H9 (cell line): ENCODE measurements around the gene ALG12. TPM values are rescaled to one million over a fixed set of nuclear protein-coding genes. Genes with fewer than 3 reads are reported as not detected.

Source experiments
- DNase-seq: peaks from one replicate; pipeline ENCODE4 v3.0.0-alpha.2; 2017
- H2AFZ ChIP-seq: one replicate; pipeline ENCODE4 v1.6.1; 2013; ENCODE audit warnings: mild to moderate bottlenecking, low read length, control low read depth, moderate library complexity
- H2AK5ac ChIP-seq: 2 replicates; pipeline ENCODE4 v1.6.1; 2013; ENCODE audit warnings: low read length, control low read depth, mixed read lengths; ENCODE audit not compliant: insufficient read length
- H2BK120ac ChIP-seq: one replicate; pipeline ENCODE4 v1.6.1; 2013; ENCODE audit warnings: low read depth, mild to moderate bottlenecking, low read length, control low read depth, inconsistent platforms; ENCODE audit not compliant: poor library complexity, severe bottlenecking
- H2BK12ac ChIP-seq: 2 replicates; pipeline ENCODE4 v1.6.1; 2013; ENCODE audit warnings: low read length, control low read depth, mixed read lengths, low read depth; ENCODE audit not compliant: insufficient read length
- H2BK15ac ChIP-seq: 2 replicates; pipeline ENCODE4 v1.6.1; 2013; ENCODE audit warnings: low read depth, low read length, control low read depth
- H2BK20ac ChIP-seq: one replicate; pipeline ENCODE4 v1.6.1; 2013; ENCODE audit warnings: low read depth, mild to moderate bottlenecking, low read length, control low read depth, inconsistent platforms; ENCODE audit not compliant: poor library complexity, severe bottlenecking
- H2BK5ac ChIP-seq: 2 replicates; pipeline ENCODE4 v1.6.1; 2013; ENCODE audit warnings: low read length, control low read depth, mixed read lengths; ENCODE audit not compliant: insufficient read length
- H3K14ac ChIP-seq: 2 replicates; pipeline ENCODE4 v1.6.1; 2013; ENCODE audit warnings: low read length, control low read depth; ENCODE audit not compliant: insufficient read depth
- H3K18ac ChIP-seq: 2 replicates; pipeline ENCODE4 v1.6.1; 2013; ENCODE audit warnings: low read depth, mild to moderate bottlenecking, mixed read lengths, low read length, control low read depth; ENCODE audit not compliant: insufficient read length
- H3K23ac ChIP-seq: 2 replicates; pipeline ENCODE4 v1.6.1; 2013; ENCODE audit warnings: low read length, control low read depth, mixed read lengths, low read depth; ENCODE audit not compliant: insufficient read length
- H3K23me2 ChIP-seq: 2 replicates; pipeline ENCODE4 v1.6.1; 2013; ENCODE audit warnings: low read depth, mild to moderate bottlenecking, mixed read lengths, low read length, control low read depth; ENCODE audit not compliant: insufficient read length, poor library complexity, severe bottlenecking
- H3K27ac ChIP-seq: 2 replicates; pipeline ENCODE4 v1.5.1; 2013; ENCODE audit warnings: low read length, control low read depth, mixed read lengths, low read depth; ENCODE audit not compliant: insufficient read length
- H3K27me3 ChIP-seq: 2 replicates; pipeline ENCODE4 v1.6.1; 2013; ENCODE audit warnings: low read length, control low read depth, inconsistent platforms; ENCODE audit not compliant: insufficient read depth
- H3K4ac ChIP-seq: 2 replicates; pipeline ENCODE4 v1.6.1; 2013; ENCODE audit warnings: low read depth, mild to moderate bottlenecking, control low read depth, inconsistent platforms, low read length, moderate library complexity
- H3K4me1 ChIP-seq: 2 replicates; pipeline ENCODE4 v1.6.1; 2013; ENCODE audit warnings: low read length, control low read depth, inconsistent platforms; ENCODE audit not compliant: insufficient read depth
- H3K4me2 ChIP-seq: 2 replicates; pipeline ENCODE4 v1.6.1; 2013; ENCODE audit warnings: low read length, control low read depth, mixed read lengths; ENCODE audit not compliant: insufficient read length, insufficient read depth
- H3K56ac ChIP-seq: 2 replicates; pipeline ENCODE4 v1.6.1; 2013; ENCODE audit warnings: low read depth, mild to moderate bottlenecking, mixed read lengths, low read length, control low read depth; ENCODE audit not compliant: insufficient read length
- H3K79me1 ChIP-seq: 2 replicates; pipeline ENCODE4 v1.6.1; 2013; ENCODE audit warnings: low read depth, mild to moderate bottlenecking, moderate library complexity, low read length, control low read depth, inconsistent platforms; ENCODE audit not compliant: insufficient read depth, poor library complexity, severe bottlenecking
- H3K79me2 ChIP-seq: 2 replicates; pipeline ENCODE4 v1.6.1; 2013; ENCODE audit warnings: low read length, control low read depth, inconsistent platforms; ENCODE audit not compliant: insufficient read depth
- H3K9ac ChIP-seq: 2 replicates; pipeline ENCODE4 v1.6.1; 2013; ENCODE audit warnings: low read length, control low read depth, mixed read lengths; ENCODE audit not compliant: insufficient read length; ENCODE audit errors: extremely low read depth
- H3K9me3 ChIP-seq: one replicate; pipeline ENCODE4 v1.6.1; 2013; ENCODE audit warnings: low read depth, low read length, inconsistent platforms; ENCODE audit not compliant: control insufficient read depth
- H3T11ph ChIP-seq: one replicate; pipeline ENCODE4 v1.6.1; 2013; ENCODE audit warnings: mild to moderate bottlenecking, low read length, control low read depth, inconsistent platforms
- H4K20me1 ChIP-seq: one replicate; pipeline ENCODE4 v1.6.1; 2013; ENCODE audit not compliant: control insufficient read depth, insufficient read length, insufficient read depth
- H4K5ac ChIP-seq: 2 replicates; pipeline ENCODE4 v1.6.1; 2013; ENCODE audit warnings: low read depth, mild to moderate bottlenecking, mixed read lengths, low read length, control low read depth; ENCODE audit not compliant: insufficient read length
- H4K8ac ChIP-seq: replicated peaks from 2 replicates; pipeline ENCODE4 v1.6.1; 2013; ENCODE audit warnings: low read length, control low read depth, mixed read lengths, low read depth; ENCODE audit not compliant: insufficient read length
- H4K91ac ChIP-seq: 2 replicates; pipeline ENCODE4 v1.6.1; 2013; ENCODE audit warnings: low read depth, mild to moderate bottlenecking, moderate library complexity, mixed read lengths, low read length, control low read depth; ENCODE audit not compliant: insufficient read length
- H3K27ac Mint-ChIP-seq, 3 experiments: 2 replicates in 2 of 3; 3 replicates in 1 of 3; pipeline ENCODE4 v1.8.0; 2020 to 2021; ENCODE audit warnings: mixed read lengths in 3 of 3, mild to moderate bottlenecking in 1 of 3, moderate library complexity in 1 of 3
- H3K27me3 Mint-ChIP-seq: 2 replicates; pipeline ENCODE4 v1.8.0; 2021; ENCODE audit warnings: low read depth, mild to moderate bottlenecking, moderate library complexity, mixed read lengths
- H3K36me3 Mint-ChIP-seq, 3 experiments: 2 replicates in 2 of 3; 3 replicates in 1 of 3; pipeline ENCODE4 v1.8.0; 2020 to 2021; ENCODE audit warnings: low read depth in 3 of 3, mixed read lengths in 3 of 3; ENCODE audit not compliant: insufficient read depth in 1 of 3
- H3K4me1 Mint-ChIP-seq, 2 experiments: 2 replicates each; pipeline ENCODE4 v1.8.0; 2020; ENCODE audit warnings: mixed read lengths in 2 of 2
- H3K4me3 Mint-ChIP-seq, 2 experiments: 2 replicates in 1 of 2; 3 replicates in 1 of 2; pipeline ENCODE4 v1.8.0; 2020 to 2021; ENCODE audit warnings: mild to moderate bottlenecking in 2 of 2, mixed read lengths in 2 of 2, moderate library complexity in 1 of 2
- H3K9me3 Mint-ChIP-seq, 2 experiments: 2 replicates in 1 of 2; 3 replicates in 1 of 2; pipeline ENCODE4 v1.8.0; 2020; ENCODE audit warnings: mild to moderate bottlenecking in 2 of 2, mixed read lengths in 2 of 2, moderate library complexity in 1 of 2
- WGBS: extraction: QIAGEN DNeasy Blood & Tissue Kit; methylation state at CpG from one replicate; pipeline ENCODE4 v1.1.7; 2013; ENCODE audit warnings: missing lambda C conversion rate, low lambda C conversion rate, mixed read lengths; ENCODE audit not compliant: insufficient read length; ENCODE audit errors: extremely low coverage; 5-methylcytosine and 5-hydroxymethylcytosine counted together
- total RNA-seq: library from RNA; stranded (reverse); gene quantifications from 2 replicates; pipeline ENCODE4 v1.2.1, GENCODE V29; 2021
- TF ChIP-seq, protein P1 (sequence below): fragments of 200-600 bp; sonication (generic); conservative IDR thresholded peaks from 3 replicates; pipeline ENCODE4 v1.8.0; 2021; ENCODE audit warnings: antibody characterized with exemption, mild to moderate bottlenecking

The ALG12 gene
- total RNA-seq, 1 experiment from 2014 or later = 19.2 TPM

DNA sequence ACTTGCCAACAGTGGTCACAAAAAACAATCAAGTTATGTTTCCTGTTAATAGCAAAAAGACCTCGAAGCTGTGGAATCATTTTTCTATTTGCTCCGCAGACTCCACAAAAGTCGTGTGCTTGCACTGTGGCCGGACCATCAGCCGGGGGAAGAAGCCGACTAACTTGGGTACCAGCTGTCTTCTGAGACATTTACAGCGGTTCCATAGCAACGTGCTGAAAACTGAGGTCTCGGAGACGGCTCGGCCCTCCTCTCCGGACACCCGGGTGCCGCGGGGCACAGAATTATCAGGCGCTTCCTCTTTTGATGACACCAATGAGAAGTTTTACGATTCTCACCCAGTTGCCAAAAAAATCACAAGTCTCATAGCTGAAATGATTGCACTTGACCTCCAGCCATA is 33.0 kb downstream of the ALG12 start:
- H3K14ac ChIP-seq = no peak overlapping the region
- WGBS = no CpG with 5 or more reads among the region's 17 CpGs
- H3K79me2 ChIP-seq = peaks cover 2% of the 10 kb centered on the region; the same call in 1 of the 2 replicates
- H2BK15ac ChIP-seq = no peak overlapping the region
- H2BK12ac ChIP-seq = no peak overlapping the region
- no peak overlapping the region for H3K4ac ChIP-seq
- H4K5ac ChIP-seq = no peak overlapping the region
- Mint-ChIP-seq H3K4me3 (no peak overlapping the region), H3K27ac (no peak overlapping the region), H3K9me3 (peaks cover 13 to 19% of the 10 kb centered on the region in 2 experiments), H3K4me1 (peaks cover 3% of the 10 kb centered on the region in 2 experiments), H3K36me3 (peaks cover 61 to 77% (median 72%) of the 10 kb centered on the region in 3 experiments), H3K27me3 (no peaks in the 10 kb centered on the region)
- no peak overlapping the region for H2BK20ac ChIP-seq
- no peak overlapping the region for H3K56ac ChIP-seq
- TF ChIP-seq, protein P1, sequence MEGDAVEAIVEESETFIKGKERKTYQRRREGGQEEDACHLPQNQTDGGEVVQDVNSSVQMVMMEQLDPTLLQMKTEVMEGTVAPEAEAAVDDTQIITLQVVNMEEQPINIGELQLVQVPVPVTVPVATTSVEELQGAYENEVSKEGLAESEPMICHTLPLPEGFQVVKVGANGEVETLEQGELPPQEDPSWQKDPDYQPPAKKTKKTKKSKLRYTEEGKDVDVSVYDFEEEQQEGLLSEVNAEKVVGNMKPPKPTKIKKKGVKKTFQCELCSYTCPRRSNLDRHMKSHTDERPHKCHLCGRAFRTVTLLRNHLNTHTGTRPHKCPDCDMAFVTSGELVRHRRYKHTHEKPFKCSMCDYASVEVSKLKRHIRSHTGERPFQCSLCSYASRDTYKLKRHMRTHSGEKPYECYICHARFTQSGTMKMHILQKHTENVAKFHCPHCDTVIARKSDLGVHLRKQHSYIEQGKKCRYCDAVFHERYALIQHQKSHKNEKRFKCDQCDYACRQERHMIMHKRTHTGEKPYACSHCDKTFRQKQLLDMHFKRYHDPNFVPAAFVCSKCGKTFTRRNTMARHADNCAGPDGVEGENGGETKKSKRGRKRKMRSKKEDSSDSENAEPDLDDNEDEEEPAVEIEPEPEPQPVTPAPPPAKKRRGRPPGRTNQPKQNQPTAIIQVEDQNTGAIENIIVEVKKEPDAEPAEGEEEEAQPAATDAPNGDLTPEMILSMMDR = no peak
- H2BK5ac ChIP-seq = no peak overlapping the region
- no peak overlapping the region for H2AK5ac ChIP-seq
- no peaks in the 10 kb centered on the region for H3K23me2 ChIP-seq
- H2BK120ac ChIP-seq = no peak overlapping the region
- H2AFZ ChIP-seq = no peak overlapping the region
- H3K27me3 ChIP-seq = no peaks in the 10 kb centered on the region
- no peaks in the 10 kb centered on the region for H3K9me3 ChIP-seq
- no peak for DNase-seq
- no peak overlapping the region for H3K9ac ChIP-seq
- no peak overlapping the region for H4K91ac ChIP-seq
- H3K79me1 ChIP-seq = no peaks in the 10 kb centered on the region
- H3K4me2 ChIP-seq = no peak overlapping the region
- no peak overlapping the region for H4K8ac ChIP-seq
- peaks cover 5% of the 10 kb centered on the region for H4K20me1 ChIP-seq
- no peaks in the 10 kb centered on the region for H3K4me1 ChIP-seq
- no peak overlapping the region for H3K18ac ChIP-seq
- H3K27ac ChIP-seq = no peak overlapping the region
- H3K23ac ChIP-seq = no peak overlapping the region
- H3T11ph ChIP-seq = no peak overlapping the region
